HTR-8/SVneo (cell line): ENCODE results near the gene FOXRED2.
"Not testable (repeated sequence)": the region's sequence is repeated elsewhere in the genome, so short reads cannot be mapped to it uniquely, and the experiment has no call there.

Source experiments
- DNase-seq: peaks from one replicate; pipeline ENCODE4 v3.0.0; 2011; ENCODE audit warnings: low spot score, mixed read lengths; ENCODE audit not compliant: insufficient read length
- FAIRE-seq: peaks from 2 replicates; lab custom pipeline; 2011; peaks lifted over from hg19 to GRCh38; lab: Jason Lieb, UNC

FOXRED2 gene

DNA sequence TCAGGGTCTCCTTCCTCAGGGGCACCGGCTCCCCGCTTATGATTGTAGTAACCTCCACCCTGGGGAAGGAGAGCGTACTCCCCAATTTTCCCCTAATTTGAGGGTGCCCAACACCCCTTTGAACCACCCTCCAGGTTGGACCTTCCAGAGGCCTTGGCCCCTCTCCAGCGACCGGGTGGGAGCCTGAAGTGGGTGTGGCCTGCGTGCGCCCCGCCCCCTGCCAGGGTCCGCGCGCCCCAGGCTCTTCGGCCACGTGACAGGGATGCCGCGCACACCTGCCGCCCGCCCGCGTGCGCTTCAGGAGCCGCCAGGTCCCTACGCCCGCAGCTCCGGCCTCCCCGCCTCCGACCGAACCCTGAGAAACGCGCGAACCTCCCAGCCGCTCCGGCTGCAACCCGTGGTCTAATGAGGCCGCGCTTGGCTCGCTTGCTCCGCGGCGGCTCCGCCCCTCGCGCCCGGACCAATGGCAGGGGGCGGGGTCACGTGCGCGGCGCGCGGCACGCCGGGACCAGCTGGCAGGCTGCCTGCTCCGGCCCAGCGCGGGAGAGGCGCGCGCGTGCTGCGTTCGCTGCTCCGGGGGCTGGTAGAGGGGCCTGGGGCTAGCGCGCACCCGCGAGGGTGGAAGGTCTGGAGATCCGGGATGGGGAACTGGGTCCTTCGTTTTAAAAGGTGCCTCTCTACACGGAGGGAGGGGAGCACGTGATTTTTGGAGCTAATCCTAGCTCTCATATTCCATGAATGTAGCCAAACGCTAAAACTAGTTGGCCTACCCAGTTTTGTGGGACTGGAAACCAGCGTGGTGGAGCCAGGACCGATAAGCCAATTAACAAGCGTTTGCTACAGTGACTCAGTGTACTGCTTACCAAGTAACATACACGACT lies at the start of gene FOXRED2:
Gene FOXRED2, minus strand, starts transcription at position 404 of the 881 bp plus-strand sequence. CDS start 618 bp downstream, outside the sequence.
- DNase-seq (peak; percentile 82), FAIRE-seq (peak; percentile 64)

DNA sequence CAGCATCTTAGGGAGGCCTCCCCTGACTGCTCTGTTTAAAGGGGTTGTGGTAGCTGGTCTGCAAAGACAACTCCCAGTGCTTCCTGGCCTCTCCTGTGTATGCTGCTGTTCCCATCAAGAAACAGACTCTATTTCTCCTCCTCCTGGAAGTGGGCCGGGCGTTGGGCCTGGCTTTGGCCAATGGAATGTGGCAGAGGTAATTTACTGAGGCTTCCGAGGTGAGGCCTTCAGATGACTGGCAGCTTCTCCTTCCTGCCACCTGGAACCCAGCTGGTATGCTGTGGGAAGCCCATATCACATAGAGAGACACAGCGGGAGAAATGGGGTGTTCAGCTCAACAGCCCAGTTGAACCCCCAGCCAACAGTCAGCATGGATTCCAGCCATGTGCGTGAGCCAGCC lies 47.3 kb upstream of the FOXRED2 start:
- DNase-seq (no peak), FAIRE-seq (no peak)

DNA sequence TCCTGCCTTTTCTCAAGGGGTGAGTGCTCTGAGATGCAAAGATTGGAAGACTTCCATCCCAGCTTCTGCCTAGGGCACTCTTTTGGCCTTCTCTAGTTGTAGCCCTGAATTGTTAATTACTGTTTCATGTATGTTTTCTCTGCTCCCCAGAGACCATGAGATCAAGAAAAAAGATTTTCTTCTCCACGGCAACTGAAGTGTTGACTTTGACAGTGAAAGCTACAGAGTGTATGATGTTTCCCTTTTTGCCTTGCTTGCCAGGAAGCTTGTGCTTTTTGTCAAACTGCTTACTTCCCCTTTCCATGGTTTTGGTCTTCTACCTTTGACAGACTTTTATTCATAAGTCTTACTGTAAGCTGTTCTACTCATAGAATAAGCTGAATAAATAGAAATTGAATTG lies 45.4 kb upstream of the FOXRED2 start:
- FAIRE-seq, result no peak
- no peak for DNase-seq

DNA sequence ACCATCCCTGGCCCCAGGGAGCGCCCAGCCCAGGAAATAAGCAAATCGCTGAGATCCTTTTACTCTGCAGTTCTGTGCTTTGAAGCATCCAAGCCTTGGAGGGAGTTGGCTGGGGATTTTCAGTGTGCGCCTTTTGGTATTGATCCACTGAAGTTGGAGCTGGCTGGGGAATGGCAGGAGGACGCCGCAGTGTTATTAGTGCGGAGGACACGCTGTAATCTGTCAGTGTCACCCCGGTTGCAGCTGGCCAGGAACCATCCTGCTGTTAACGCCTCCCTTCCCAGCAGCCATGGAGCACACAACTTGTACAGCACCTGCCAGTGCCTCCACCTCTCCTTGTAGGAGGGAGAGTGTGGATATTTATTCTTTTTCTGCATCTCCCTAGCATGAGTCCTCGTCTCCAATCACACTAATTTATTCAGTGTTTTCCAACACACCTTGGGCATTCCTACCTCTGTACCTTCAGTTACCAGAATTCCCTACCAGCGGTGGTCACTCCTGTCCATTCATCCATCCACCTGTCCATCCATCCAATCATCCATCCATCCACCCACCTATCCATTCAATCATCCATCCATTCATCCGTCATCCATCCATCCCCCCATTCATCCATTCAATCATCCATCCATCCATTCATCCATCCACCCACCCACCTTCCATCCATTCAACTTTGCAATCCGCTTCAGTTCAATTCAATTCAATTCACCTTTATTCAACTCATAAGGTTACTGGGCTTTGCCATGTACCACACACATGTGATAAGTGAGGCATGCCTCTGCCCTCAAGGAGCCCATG lies 44.1 kb upstream of the FOXRED2 start:
- DNase-seq, result no peak
- FAIRE-seq, result no peak

DNA sequence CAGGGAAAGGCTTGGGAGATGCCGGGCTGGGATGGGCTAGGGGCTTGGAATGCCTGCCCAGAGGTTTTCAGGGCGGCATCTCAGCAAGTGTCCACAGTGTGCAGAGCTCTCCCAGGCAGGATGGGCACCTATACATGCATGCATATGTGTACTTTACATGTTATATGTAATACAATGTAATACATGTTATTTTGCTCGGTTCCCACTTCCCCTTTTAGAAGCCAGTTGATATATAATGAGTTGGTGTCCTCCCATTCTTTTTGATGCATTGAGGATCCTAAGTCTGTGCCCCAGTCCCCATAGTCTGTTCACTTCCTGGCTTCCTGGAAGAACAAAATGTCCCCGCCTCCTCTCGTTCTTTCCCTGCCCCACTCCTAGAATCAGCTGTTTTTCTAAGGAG lies 42.2 kb upstream of the FOXRED2 start:
- FAIRE-seq, result no peak
- no peak for DNase-seq

DNA sequence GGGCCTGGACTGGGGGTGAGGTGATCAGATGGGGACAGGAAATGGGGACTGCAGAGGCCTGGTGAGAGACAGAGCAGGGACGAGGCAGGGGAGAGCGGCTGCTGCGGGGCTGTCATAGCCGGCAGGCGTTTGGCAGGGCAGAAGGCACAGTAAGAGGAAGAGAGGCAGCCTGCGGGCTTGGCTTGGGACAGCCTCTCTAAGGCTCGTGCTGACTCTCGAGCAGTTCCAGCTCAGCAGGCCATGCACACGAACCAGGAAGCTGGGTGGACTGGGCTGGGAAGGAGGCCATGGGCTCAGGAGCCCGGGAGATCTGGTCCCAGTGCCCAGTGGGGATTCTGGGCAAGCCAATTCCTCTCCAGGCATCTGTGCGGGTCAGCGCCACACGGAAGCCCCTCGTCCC lies 41.8 kb upstream of the FOXRED2 start:
- no peak for FAIRE-seq
- no peak for DNase-seq

DNA sequence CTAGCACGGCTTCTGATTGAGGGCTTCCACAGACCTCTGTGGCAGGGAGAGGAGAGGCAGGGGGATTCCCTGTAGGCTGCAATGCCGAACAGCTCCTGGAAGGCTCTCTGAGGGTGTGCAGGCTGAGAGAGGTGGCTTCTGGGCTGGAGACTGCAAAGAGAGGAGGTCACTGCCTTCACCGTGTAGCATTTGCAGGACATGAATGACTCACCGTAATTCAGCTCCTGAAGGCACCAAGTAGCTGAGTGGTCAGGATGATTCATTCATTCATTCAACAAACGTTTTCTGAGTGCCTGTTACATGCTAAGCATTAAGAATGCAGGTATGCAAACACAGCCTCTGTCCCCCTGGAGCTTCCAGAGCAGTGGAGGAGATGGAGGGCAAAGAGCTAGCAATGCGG lies 40.1 kb upstream of the FOXRED2 start:
- no peak for FAIRE-seq
- DNase-seq, result peak; percentile 23

DNA sequence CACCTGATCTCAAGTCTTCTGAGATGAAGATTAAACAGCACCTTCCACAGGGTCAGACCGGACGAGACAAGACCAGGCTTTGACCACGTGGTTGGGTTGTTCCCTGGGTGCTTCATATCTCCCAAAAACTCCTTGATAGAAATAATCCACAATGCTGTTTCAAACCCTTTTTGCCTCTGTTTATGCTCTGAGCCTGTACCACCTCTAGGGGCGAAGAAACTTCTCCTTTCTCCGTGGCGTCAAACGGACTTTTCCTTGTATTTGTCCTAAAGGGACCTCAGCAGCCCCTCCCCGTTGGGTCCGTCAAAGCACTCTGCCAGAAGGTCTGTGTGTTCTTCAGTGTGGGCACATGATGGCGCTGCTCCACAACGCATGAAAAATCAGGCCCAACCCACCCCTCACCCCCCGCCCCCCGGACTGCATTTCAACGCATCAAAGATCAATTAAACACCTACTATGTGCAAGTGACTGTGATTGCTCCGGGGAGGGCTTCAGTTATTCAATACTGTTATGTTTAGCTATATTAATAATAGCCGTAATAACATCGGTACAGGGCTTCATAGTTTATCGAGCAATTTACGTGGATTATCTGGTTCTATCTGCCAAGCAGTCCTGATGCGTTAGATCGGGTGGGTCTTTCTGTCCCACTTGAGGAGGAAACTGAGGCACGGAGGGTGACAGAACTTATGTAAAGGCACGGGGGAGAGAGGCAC lies 39.4 kb upstream of the FOXRED2 start:
- DNase-seq (peak; percentile 53), FAIRE-seq (no peak)

DNA sequence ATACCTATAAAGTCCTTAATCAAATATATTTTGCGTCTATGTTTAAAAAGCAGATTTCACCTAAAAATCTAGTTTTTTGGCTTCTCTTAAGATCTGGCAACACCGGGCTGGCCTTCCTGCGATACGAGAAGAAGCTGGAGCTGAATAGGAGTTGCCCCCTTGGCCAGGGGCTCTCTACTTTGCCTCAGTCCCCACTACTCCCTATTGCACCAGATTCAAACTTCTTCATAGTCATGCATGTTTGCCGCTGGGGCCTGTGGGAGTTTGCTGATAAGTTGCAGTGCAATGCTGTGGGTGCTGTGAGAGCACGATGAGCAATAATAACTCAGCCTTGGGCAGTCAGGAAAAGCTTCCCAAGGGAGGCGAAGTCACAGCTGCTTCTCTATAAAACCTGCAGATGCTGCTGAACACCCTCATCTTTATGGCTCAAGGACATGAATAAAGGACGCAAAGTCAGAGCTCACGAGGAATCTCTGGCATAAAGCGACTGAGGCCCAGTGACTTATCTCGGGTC lies 37.3 kb upstream of the FOXRED2 start:
- DNase-seq (no peak), FAIRE-seq (no peak)

DNA sequence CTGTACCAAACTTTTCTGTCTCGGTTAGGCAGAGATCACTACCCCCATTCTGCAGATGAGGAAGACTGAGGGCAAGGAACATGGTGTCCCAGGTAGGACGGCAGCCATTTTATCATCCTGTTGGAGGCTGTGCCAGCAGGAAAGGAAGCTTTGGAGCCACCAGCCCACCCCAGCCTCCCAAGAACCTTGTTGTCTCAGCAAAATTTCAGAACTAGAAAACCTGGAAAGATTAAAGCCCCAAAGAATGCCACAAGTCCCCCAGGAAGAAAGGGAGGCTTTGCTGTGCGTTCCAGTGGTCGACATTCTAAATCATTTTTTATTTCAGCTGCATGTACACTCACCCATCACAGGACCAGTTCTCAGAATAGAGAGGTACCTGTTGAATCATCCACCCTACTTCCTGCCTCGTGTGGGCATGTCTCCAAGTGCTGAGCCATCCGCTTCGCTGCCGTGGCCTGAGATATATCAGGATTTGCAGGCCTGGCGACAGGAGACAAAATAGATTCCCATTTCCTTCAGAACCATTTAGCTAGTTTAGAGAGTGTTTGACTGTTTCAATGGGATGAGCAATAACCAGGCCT lies 35.1 kb upstream of the FOXRED2 start:
- DNase-seq (peak; percentile 66), FAIRE-seq (peak; percentile 66)

DNA sequence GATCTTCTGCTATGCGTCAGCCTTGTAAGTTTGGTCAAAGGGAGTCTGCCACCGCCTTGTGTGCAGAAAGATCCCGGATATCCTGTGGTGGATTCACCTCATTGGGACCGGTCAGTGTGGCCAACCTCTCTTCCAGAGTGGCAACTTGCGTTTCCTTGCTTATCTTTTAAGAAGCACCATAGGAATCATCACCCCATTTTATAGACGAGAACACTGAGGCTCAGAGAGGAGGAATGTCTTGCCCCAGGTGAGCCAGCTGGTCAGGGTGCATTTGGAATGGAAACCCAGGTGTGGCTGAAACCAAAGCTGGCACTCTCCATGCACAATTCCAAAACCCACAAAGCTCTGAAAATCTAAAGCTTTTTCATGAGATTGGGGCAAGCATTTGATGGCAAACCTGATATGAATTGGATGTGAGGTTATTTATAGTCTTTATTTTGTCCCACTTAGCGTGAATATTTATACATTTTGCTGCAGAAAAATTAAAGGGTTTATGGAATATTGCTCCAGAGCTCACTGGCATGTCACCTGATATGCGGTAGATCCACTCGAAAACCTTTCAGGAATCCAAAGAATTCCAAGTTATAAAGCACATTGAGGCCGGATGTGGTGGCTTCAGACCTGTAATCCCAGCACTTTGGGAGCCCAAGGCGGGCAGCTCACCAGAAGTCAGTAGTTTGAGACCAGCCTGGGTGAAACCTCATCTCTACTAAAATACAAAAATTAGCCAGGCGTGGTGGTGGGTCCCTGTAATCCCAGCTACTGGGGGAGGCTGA lies 34.2 kb upstream of the FOXRED2 start:
- no peak for DNase-seq
- no peak for FAIRE-seq

DNA sequence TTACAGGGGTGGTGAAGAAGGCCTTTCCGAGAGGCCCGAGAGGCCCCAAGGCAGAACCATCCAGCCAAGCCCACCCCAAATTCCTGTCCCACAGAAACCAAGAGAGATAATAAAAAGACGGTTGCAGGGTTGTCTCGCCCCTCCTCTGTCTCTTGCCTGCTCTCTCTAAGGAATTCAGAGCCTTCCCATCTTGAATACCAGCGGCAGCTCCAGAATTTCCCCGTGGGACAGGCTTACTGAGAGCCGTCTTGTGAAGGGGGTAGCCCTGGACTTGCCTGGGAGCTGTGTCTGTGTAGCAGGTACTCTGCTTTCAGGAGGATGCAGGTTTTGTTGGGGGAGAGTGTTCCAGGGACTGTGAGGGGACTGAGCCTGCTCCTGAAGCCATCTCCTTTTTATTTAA lies 31.7 kb upstream of the FOXRED2 start:
- FAIRE-seq, result no peak
- DNase-seq, result no peak

DNA sequence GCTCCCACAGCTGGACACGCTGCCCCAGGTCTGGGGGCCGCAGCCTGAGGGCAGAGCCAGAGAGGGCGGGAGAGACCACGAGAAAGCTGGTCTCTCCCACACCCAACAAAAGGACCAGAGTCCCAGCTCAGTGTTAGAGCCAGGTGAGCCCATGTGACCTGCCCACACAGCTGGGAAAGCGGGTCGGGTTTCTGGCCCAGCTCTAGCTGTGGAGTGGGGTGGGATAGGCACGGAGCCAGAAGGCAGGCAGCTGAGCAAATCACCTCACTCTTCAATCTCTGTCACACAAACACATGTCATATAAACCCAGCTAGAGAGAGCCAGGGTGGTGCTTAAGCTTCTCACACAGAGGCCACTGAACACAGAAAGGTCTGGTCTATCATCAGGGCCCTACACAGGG lies 29.9 kb upstream of the FOXRED2 start:
- FAIRE-seq, result no peak
- no peak for DNase-seq

DNA sequence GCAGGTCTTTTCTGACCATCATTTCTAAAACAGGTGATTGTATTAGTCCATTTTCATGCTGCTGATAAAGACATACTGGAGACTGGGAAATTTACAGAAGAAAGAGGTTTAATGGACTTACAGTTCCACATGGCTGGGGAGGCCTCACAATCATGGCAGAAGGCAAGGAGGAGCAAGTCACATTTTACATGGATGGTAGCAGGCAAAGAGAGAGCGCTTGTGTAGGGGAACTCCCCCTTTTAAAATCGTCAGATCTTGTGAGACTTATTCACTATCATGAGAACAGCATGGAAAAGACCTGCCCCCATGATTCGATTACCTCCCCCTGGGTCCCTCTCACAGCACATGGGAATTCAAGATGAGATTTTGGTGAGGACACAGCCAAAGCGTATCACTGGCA lies 26.5 kb upstream of the FOXRED2 start:
- not testable (repeated sequence) for FAIRE-seq, DNase-seq

DNA sequence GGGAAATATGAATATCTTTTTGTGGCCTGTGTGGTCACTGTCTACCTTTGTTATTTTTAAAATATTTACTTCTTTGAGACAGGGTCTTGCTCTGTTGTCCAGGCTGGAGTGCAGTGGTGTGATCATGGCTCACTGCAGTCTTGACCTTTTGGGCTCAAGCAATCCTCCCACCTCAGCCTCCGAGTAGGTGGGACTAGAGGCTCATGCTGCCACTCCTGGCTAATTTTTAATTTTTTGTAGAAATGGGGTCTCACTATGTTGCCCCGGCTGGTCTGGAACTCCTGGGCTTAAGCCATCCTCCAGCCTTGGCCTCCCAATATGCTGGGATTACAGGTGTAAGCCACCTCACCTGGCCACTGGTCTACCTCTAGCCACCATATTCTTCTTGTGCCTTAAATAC lies 25.6 kb upstream of the FOXRED2 start:
- no peak for FAIRE-seq
- no peak for DNase-seq

DNA sequence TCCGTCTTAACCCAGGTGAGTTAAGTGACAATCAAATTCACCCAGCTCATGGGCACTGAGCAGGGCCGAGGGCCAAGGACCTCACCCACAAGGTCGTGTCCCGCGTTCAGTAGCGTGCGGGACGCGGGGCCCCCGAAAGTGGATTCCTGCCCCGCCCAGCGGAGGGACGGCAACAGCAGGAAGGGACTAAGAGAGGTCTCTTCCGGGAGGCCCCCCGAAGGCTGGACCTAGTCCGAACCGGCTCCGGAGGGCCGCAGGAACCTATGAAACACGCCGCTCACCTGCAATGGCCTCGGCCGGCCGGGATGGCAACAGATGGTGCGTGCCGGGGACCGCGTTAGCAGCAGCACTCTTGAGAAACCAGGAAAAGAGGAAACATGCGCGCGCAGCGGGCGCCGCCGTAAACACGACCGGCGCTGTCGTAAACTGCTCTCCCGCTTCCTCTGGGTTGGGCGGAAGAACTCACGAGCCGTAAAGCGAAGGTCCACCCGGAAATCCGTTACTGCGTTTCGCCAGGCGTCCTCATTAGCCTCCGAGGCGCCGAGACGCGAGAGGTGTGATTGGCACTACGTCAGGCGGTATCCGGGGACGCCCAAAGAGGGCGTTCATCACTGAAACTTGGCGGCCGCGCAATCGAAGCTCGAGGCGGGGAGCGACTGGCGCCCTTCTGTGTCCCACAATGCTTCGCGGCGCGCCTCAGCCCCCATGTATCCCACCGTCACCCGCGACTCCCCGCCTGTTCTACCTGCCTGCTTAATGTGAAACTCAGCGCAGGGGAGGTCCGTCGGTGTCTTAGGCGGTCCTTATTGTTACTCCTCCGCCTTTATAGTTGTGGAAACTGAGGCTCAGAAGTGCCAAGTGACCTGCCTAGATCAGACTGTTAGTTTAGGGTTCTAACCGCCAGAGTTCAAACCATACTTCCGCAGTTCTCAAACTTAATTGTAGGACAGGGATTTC lies 22.2 kb upstream of the FOXRED2 start, which contains the start of gene EIF3D:
Gene EIF3D, minus strand, starts transcription at position 372 of the 957 bp plus-strand sequence. CDS start 3,045 bp downstream, outside the sequence.
- FAIRE-seq (peak; percentile 55), DNase-seq (peak; percentile 90)

DNA sequence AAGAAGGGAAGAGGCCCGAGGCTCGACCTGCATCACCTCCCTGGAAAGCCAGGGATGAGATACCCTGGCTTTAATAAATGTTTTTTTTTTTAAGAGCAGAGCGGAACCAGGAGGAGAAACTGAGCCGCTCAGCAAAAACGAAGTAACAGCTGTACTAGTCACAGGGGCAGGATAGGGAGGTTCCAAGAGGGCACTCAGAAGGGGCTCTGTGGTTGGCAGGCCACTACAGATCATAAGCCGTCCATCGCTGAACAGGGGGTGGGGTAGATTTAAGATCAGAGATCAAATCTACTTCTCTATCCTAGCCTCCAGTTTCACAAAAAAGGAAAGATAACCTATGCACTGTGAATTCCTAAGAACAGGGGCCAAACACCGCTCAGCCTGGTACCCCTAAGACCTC lies 21.5 kb upstream of the FOXRED2 start:
- no peak for DNase-seq
- no peak for FAIRE-seq

DNA sequence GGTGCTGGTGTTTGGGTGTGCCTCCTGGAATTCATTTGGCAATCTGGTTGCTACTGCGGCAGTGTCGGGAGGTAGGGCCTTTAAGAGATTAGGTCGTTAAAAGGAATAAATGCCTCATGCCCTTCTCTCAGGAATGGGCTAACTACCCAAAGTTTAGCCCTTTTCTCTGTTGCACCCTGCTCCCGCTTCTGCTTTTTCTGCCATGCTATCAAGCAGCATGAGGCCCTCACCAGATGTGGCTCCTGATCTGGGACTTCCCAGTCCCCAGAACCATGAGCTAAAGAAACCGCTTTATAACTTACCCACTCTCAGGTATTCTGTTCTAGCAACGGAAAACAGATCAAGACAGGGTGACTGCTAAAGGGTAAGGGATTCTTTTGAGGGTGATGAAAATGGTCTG lies 15.8 kb upstream of the FOXRED2 start:
- FAIRE-seq (no peak), DNase-seq (no peak)
